ENCODE data around the gene SUV39H1.

Gene SUV39H1

DNA sequence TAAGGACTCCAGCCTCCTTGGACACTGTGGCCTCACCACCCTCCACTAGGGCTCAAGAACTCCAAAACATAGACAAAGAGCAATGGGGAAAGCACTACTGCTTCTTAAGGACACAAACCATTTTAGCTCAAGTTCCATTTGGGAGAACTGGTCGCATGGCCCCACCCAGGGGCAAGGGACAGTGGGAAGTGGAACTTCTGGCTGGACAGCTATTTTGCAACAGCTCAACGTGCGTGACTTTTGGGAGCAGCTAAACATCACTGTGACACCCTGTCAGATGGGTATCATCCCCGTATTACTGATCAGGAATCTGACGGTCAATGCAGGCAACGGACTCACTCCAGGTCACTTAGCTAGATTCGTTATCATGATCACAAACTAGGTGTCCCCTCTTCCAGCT is 56.0 kb downstream of the SUV39H1 start:
- no peak for DNase-seq (ENCODE audit: low read depth)

DNA sequence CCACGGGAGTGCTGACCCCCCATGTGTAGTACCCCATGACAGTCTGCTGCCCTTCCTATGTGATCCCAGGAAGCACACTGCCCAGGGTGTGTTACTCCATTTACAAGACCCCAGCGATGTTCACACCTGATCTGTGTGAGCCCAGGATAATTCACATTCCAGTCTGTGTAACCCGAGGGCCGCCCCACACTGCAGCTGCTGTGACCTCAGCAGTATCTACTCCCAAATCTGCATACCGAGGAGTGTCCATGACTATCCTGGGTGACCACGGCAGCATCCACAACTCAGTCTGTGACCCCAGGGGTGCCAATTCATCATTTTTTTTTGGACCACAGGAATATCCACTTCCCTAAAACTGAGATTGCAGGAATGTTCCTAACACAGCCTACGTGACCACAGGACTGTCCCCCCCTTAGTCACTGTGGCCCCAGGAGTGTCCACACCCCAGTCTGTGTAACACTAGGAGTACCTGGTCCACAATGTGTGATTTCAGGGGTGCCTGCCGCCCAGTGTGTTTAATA is 57.2 kb downstream of the SUV39H1 start:
- DNase-seq (ENCODE audit: low read depth): no peak
- H3K4me3 ChIP-seq (ENCODE audit: low read depth, low read length): no peak overlapping the region

More for the DNA sequence above, 56.0 kb downstream of the SUV39H1 start:
- H3K4me3 ChIP-seq (ENCODE audit: low read depth, low read length): no peak overlapping the region

DNA sequence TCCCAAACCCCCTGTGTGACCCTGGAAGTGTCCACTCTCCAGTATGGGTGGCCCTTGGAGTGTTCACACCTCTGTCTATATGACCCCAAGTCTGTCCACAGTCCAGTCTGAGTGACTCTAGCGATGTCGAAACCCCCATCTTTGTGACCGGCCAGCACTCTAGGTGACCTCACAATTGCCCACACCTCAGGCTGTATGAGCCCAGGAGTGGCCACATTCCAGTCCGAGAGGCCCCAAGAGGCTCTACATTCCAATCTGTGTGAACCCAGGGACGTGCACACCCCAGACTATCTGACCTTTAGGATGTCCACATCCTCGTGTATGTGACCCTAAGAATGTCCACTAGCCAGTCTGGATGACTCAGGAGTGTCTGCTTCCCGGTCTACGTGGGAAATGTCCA is 57.7 kb downstream of the SUV39H1 start:
- no peak overlapping the region for H3K4me3 ChIP-seq (ENCODE audit: low read depth, low read length)
- no peak for DNase-seq (ENCODE audit: low read depth)
